Esophagus muscularis mucosa (tissue), 3 donors: ENCODE data around the gene CSN1S1.

Experiments used
- POLR2A ChIP-seq: fragments of 450-650 bp; IDR thresholded peaks from one replicate; pipeline ENCODE4 v1.6.1; 2017; ENCODE audit warnings: antibody characterized with exemption, moderate library complexity, mild to moderate bottlenecking, low read depth
- POLR2AphosphoS5 ChIP-seq, 2 donors: sonication (generic); formaldehyde crosslinking; IDR thresholded peaks; one replicate each; pipeline ENCODE4 v1.6.1; 2017; ENCODE audit warnings: antibody characterized with exemption in 2 of 2
- TF ChIP-seq, protein P1 (sequence below), 3 experiments: fragments of 200-600 bp in 2 of 3; fragments of 450-650 bp in 1 of 3; sonication (generic) in 2 of 3; IDR thresholded peaks; one replicate each; pipeline ENCODE4 v1.5.1; 2017 to 2019; ENCODE audit warnings: antibody characterized with exemption in 3 of 3, mild to moderate bottlenecking in 2 of 3, moderate library complexity in 1 of 3

DNA sequence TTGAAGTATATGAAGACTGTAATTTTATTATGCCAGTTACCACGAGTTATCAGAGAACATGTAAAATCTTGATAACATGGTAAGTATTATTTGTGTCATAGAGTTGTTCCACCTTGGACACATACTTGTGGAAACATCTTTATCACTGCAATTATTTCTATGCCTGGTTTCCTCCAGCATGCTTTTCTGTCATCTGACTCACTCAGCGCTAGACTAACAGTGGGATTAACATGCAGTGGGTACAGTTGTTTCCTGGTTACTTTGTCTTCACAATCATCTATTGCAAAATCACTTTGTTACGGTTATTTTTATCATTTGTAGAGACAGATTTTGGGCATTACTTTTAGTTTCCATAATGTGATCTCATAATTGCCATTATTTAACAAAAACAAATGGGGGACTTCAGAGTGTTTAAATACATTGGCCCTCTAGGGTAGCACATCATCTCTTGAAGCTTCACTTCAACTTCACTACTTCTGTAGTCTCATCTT, 64.7 kb downstream of the CSN1S1 start, which contains the start of gene STATH:
- TF ChIP-seq, protein P1, sequence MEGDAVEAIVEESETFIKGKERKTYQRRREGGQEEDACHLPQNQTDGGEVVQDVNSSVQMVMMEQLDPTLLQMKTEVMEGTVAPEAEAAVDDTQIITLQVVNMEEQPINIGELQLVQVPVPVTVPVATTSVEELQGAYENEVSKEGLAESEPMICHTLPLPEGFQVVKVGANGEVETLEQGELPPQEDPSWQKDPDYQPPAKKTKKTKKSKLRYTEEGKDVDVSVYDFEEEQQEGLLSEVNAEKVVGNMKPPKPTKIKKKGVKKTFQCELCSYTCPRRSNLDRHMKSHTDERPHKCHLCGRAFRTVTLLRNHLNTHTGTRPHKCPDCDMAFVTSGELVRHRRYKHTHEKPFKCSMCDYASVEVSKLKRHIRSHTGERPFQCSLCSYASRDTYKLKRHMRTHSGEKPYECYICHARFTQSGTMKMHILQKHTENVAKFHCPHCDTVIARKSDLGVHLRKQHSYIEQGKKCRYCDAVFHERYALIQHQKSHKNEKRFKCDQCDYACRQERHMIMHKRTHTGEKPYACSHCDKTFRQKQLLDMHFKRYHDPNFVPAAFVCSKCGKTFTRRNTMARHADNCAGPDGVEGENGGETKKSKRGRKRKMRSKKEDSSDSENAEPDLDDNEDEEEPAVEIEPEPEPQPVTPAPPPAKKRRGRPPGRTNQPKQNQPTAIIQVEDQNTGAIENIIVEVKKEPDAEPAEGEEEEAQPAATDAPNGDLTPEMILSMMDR (IDR thresholded peaks at IDR 0.05) = no peak
- TF ChIP-seq POLR2AphosphoS5 (IDR thresholded peaks at IDR 0.05) (no peak), POLR2A (no peak)
